Progenitor cell of endocrine pancreas (in vitro differentiated cells): ENCODE measurements around the gene EFR3B. TPM values are rescaled to one million over a fixed set of nuclear protein-coding genes. Genes with fewer than 3 reads are reported as not detected.

ENCODE experiments used
- DNase-seq: peaks from one replicate; pipeline ENCODE4 v3.0.0; 2021; ENCODE audit warnings: low spot score; ENCODE audit not compliant: unreplicated experiment
- H3K27ac Mint-ChIP-seq: 2 replicates; pipeline ENCODE4 v1.8.0; 2021; ENCODE audit warnings: mild to moderate bottlenecking, moderate library complexity, mixed read lengths
- H3K27me3 Mint-ChIP-seq: 2 replicates; pipeline ENCODE4 v1.8.0; 2021; ENCODE audit warnings: mixed read lengths
- H3K36me3 Mint-ChIP-seq: 2 replicates; pipeline ENCODE4 v1.8.0; 2022; ENCODE audit warnings: mixed read lengths; ENCODE audit not compliant: insufficient read depth
- H3K4me1 Mint-ChIP-seq: 2 replicates; pipeline ENCODE4 v1.8.0; 2021; ENCODE audit warnings: low read depth, mixed read lengths
- H3K4me3 Mint-ChIP-seq: 2 replicates; pipeline ENCODE4 v1.8.0; 2021; ENCODE audit warnings: low read depth, mild to moderate bottlenecking, moderate library complexity, mixed read lengths
- H3K9me3 Mint-ChIP-seq: 2 replicates; pipeline ENCODE4 v1.8.0; 2021; ENCODE audit warnings: low read depth, mixed read lengths
- CTCF ChIP-seq: fragments of 200-600 bp; sonication (generic); IDR thresholded peaks from one replicate; pipeline ENCODE4 v1.5.0; 2021; ENCODE audit warnings: antibody characterized with exemption, mild to moderate bottlenecking; ENCODE audit not compliant: unreplicated experiment
- total RNA-seq: library from RNA; stranded (reverse); gene quantifications from 2 replicates; pipeline ENCODE4 v1.2.1, GENCODE V29; 2021

Gene EFR3B
- total RNA-seq, 1 donor from 2014 or later: 23.3 TPM

GRCh38 chr2:25053041-25053440 is 11.2 kb downstream of the EFR3B start:
- peaks cover 23% of the 10 kb centered on the region for H3K4me1 Mint-ChIP-seq
- H3K4me3 Mint-ChIP-seq: no peak overlapping the region
- no peak for DNase-seq
- H3K27me3 Mint-ChIP-seq: no peaks in the 10 kb centered on the region
- H3K36me3 Mint-ChIP-seq: no peaks in the 10 kb centered on the region
- no peak for TF ChIP-seq CTCF
- no peaks in the 10 kb centered on the region for H3K9me3 Mint-ChIP-seq
- H3K27ac Mint-ChIP-seq: peak overlapping the region; percentile 10

GRCh38 chr2:25054720-25055119 is 12.8 kb downstream of the EFR3B start:
- no peak for DNase-seq
- Mint-ChIP-seq H3K36me3 (no peaks in the 10 kb centered on the region), H3K27ac (no peak overlapping the region), H3K4me3 (no peak overlapping the region), H3K27me3 (no peaks in the 10 kb centered on the region), H3K4me1 (peaks cover 19% of the 10 kb centered on the region), H3K9me3 (no peaks in the 10 kb centered on the region)
- no peak for TF ChIP-seq CTCF

GRCh38 chr2:25055376-25055920 is 13.6 kb downstream of the EFR3B start:
- Mint-ChIP-seq H3K9me3 (no peaks in the 10 kb centered on the region), H3K27ac (no peak overlapping the region), H3K36me3 (no peaks in the 10 kb centered on the region), H3K27me3 (no peaks in the 10 kb centered on the region), H3K4me1 (peaks cover 19% of the 10 kb centered on the region), H3K4me3 (no peak overlapping the region)
- DNase-seq: no peak
- TF ChIP-seq CTCF: no peak

- no peak for DNase-seq
- Mint-ChIP-seq H3K36me3 (no peaks in the 10 kb centered on the region), H3K4me1 (peaks cover 19% of the 10 kb centered on the region), H3K27ac (peak overlapping the region; percentile 96), H3K27me3 (no peaks in the 10 kb centered on the region), H3K9me3 (no peaks in the 10 kb centered on the region), H3K4me3 (peak overlapping the region; percentile 19)
- no peak for TF ChIP-seq CTCF
These were observed 14.4 kb downstream of the EFR3B start for GRCh38 chr2:25056098-25056821.

GRCh38 chr2:25062511-25062917 is 20.6 kb downstream of the EFR3B start:
- Mint-ChIP-seq H3K36me3 (peaks cover 5% of the 10 kb centered on the region), H3K4me1 (peaks cover 8% of the 10 kb centered on the region), H3K4me3 (no peak overlapping the region), H3K27ac (peak overlapping the region; percentile 37), H3K9me3 (peaks cover 6% of the 10 kb centered on the region), H3K27me3 (no peaks in the 10 kb centered on the region)
- no peak for DNase-seq
- no peak for TF ChIP-seq CTCF
